RWPE2 (cell line): ENCODE data around the gene ADAMTSL2.

Source experiments
- ATAC-seq: fragments of 200-7000 bp; cut with Tn5 transposase; 3 replicates; pipeline ENCODE4 v1.9.1; 2021; ENCODE audit warnings: low read depth
- DNase-seq: peaks from one replicate; pipeline ENCODE4 v3.0.0-alpha.2; 2020; ENCODE audit warnings: low spot score
- H3K27ac ChIP-seq: fragments of 450-650 bp; 2 replicates; pipeline ENCODE4 v1.5.1; 2017; ENCODE audit warnings: mild to moderate bottlenecking; ENCODE audit not compliant: poor library complexity, severe bottlenecking
- H3K27me3 ChIP-seq: fragments of 250-450 bp; sonication (Bioruptor Pico); 2 replicates; pipeline ENCODE4 v1.5.1; 2021; ENCODE audit warnings: mild to moderate bottlenecking, moderate library complexity; ENCODE audit not compliant: insufficient read depth, poor library complexity, severe bottlenecking
- H3K36me3 ChIP-seq: fragments of 250-450 bp; sonication (Bioruptor Pico); 2 replicates; pipeline ENCODE4 v1.5.1; 2020; ENCODE audit warnings: low read depth, mild to moderate bottlenecking, moderate library complexity
- H3K4me1 ChIP-seq: fragments of 250-450 bp; sonication (Bioruptor Pico); 2 replicates; pipeline ENCODE4 v1.5.1; 2021; ENCODE audit warnings: mild to moderate bottlenecking, moderate library complexity; ENCODE audit not compliant: insufficient read depth, poor library complexity, severe bottlenecking
- H3K4me3 ChIP-seq: fragments of 250-450 bp; sonication (Bioruptor Pico); 2 replicates; pipeline ENCODE4 v1.5.1; 2021; ENCODE audit warnings: mild to moderate bottlenecking, moderate library complexity; ENCODE audit not compliant: severe bottlenecking
- H3K9me3 ChIP-seq: fragments of 250-450 bp; sonication (Bioruptor Pico); 2 replicates; pipeline ENCODE4 v1.5.1; 2021; ENCODE audit warnings: mild to moderate bottlenecking, moderate library complexity; ENCODE audit not compliant: severe bottlenecking
- CTCF ChIP-seq: fragments of 450-650 bp; IDR thresholded peaks from one replicate; pipeline ENCODE4 v1.5.1; 2017; ENCODE audit warnings: mild to moderate bottlenecking, moderate library complexity; ENCODE audit not compliant: poor library complexity, severe bottlenecking

The ADAMTSL2 gene

GRCh38 chr9:133582501-133583045, 48.1 kb downstream of the ADAMTSL2 start:
- no peak for TF ChIP-seq CTCF
- Histone ChIP-seq H3K4me3 (no peak overlapping the region), H3K27me3 (peaks cover 29% of the 10 kb centered on the region), H3K36me3 (no peaks in the 10 kb centered on the region), H3K9me3 (no peaks in the 10 kb centered on the region), H3K4me1 (no peaks in the 10 kb centered on the region), H3K27ac (no peak overlapping the region)
- no peak for DNase-seq
- ATAC-seq: no peak

- no peaks in the 10 kb centered on the region for H3K9me3 ChIP-seq
- ATAC-seq (no peak), DNase-seq (no peak)
- no peaks in the 10 kb centered on the region for H3K4me1 ChIP-seq
- H3K27ac ChIP-seq: no peak overlapping the region
- TF ChIP-seq CTCF: no peak
- no peak overlapping the region for H3K4me3 ChIP-seq
- peaks cover 28% of the 10 kb centered on the region for H3K27me3 ChIP-seq
- H3K36me3 ChIP-seq: no peaks in the 10 kb centered on the region
These were observed 48.6 kb downstream of the ADAMTSL2 start for GRCh38 chr9:133583111-133583510.

GRCh38 chr9:133583586-133583985, 49.1 kb downstream of the ADAMTSL2 start:
- no peak for ATAC-seq
- DNase-seq: no peak
- H3K4me1 ChIP-seq: no peaks in the 10 kb centered on the region
- H3K27ac ChIP-seq: no peak overlapping the region
- no peak overlapping the region for H3K4me3 ChIP-seq
- peaks cover 28% of the 10 kb centered on the region for H3K27me3 ChIP-seq
- no peaks in the 10 kb centered on the region for H3K36me3 ChIP-seq
- H3K9me3 ChIP-seq: no peaks in the 10 kb centered on the region
- TF ChIP-seq CTCF: no peak

- TF ChIP-seq CTCF: no peak
- Histone ChIP-seq H3K4me3 (no peak overlapping the region), H3K27ac (no peak overlapping the region), H3K27me3 (peaks cover 28% of the 10 kb centered on the region), H3K9me3 (no peaks in the 10 kb centered on the region), H3K36me3 (no peaks in the 10 kb centered on the region), H3K4me1 (no peaks in the 10 kb centered on the region)
- DNase-seq: no peak
- no peak for ATAC-seq
These were observed 49.7 kb downstream of the ADAMTSL2 start for GRCh38 chr9:133584167-133584558.

GRCh38 chr9:133584559-133585476, 50.3 kb downstream of the ADAMTSL2 start:
- TF ChIP-seq CTCF: no peak
- no peaks in the 10 kb centered on the region for H3K9me3 ChIP-seq
- no peaks in the 10 kb centered on the region for H3K4me1 ChIP-seq
- DNase-seq (no peak), ATAC-seq (no peak)
- H3K4me3 ChIP-seq: no peak overlapping the region
- H3K27me3 ChIP-seq: peaks cover 28% of the 10 kb centered on the region
- H3K27ac ChIP-seq: no peak overlapping the region
- H3K36me3 ChIP-seq: no peaks in the 10 kb centered on the region
